BLaER1 (cell line): ENCODE data around the gene JKAMP.

ENCODE experiments used
- H3K27ac ChIP-seq: shearing (Covaris generic); formaldehyde crosslinking; 2 replicates; pipeline ENCODE4 v1.8.1; 2022
- H3K27me3 ChIP-seq: shearing (Covaris generic); formaldehyde crosslinking; 2 replicates; pipeline ENCODE4 v1.8.1; 2022
- H3K36me3 ChIP-seq: shearing (Covaris generic); formaldehyde crosslinking; 2 replicates; pipeline ENCODE4 v1.8.1; 2022
- H3K4me1 ChIP-seq: shearing (Covaris generic); formaldehyde crosslinking; 2 replicates; pipeline ENCODE4 v1.8.1; 2022
- H3K4me2 ChIP-seq: shearing (Covaris generic); formaldehyde crosslinking; 2 replicates; pipeline ENCODE4 v1.8.1; 2022
- H3K4me3 ChIP-seq: shearing (Covaris generic); formaldehyde crosslinking; 2 replicates; pipeline ENCODE4 v1.8.1; 2022
- H3K9ac ChIP-seq: shearing (Covaris generic); formaldehyde crosslinking; 2 replicates; pipeline ENCODE4 v1.8.1; 2022
- H3K9me3 ChIP-seq: shearing (Covaris generic); formaldehyde crosslinking; 2 replicates; pipeline ENCODE4 v1.8.1; 2022
- H4K20me1 ChIP-seq: shearing (Covaris generic); formaldehyde crosslinking; 2 replicates; pipeline ENCODE4 v1.8.1; 2022
- Cebpa-rat ChIP-seq: shearing (Covaris generic); IDR thresholded peaks from 2 replicates; pipeline ENCODE4 v1.8.1; 2022

The JKAMP gene

DNA sequence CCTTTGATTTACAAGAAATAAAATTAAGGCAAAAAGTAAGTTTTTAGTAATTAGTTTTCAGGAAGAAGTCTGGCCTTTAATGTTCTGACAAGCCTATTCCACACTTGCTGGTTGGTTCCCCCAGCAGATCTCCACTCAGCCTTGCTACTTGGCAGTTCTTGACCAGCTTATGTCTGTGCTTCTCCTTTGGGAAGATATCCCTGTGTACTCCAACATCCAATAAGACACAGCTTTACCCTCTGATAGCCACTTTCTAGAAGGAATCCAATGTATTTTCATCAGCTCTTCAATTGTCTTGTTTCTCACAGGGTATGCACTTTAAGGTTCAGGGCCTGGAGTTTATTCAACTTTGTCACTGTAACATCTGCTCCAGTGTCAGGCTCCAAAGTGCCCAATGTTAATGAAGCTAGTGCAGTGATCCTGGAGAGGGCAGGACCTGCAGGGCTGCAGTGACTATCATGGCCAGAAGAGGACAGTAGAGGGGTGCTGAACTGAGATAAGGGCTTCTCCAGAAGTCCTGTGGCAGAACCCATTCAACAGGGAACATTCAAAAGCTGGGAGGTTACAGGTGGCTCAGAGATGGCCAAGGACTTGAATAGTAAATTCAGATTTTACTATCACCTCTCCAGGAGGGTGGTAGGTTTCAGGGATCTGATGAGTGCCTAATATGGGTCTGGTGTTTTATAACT, 22.9 kb downstream of the JKAMP start:
- no peaks in the 10 kb centered on the region for H4K20me1 ChIP-seq
- H3K9ac ChIP-seq = no peak overlapping the region
- no peak for TF ChIP-seq Cebpa-rat
- no peaks in the 10 kb centered on the region for H3K9me3 ChIP-seq
- H3K4me1 ChIP-seq = 0 out of 2 replicates have a peak, but pooled peaks cover 4% of the 10 kb centered on the region
- H3K27me3 ChIP-seq = no peaks in the 10 kb centered on the region
- H3K4me3 ChIP-seq = no peak overlapping the region
- H3K36me3 ChIP-seq = peaks cover 16% of the 10 kb centered on the region
- no peak overlapping the region for H3K27ac ChIP-seq
- no peak overlapping the region for H3K4me2 ChIP-seq

- Histone ChIP-seq H4K20me1 (no peaks in the 10 kb centered on the region), H3K4me3 (no peak overlapping the region), H3K9me3 (no peaks in the 10 kb centered on the region), H3K4me1 (0 out of 2 replicates have a peak, but pooled peaks cover 4% of the 10 kb centered on the region), H3K27ac (no peak overlapping the region), H3K4me2 (no peak overlapping the region), H3K27me3 (no peaks in the 10 kb centered on the region), H3K9ac (no peak overlapping the region), H3K36me3 (peaks cover 15% of the 10 kb centered on the region)
- no peak for TF ChIP-seq Cebpa-rat
These were observed 23.4 kb downstream of the JKAMP start for GRCh38 chr14:59507752-59508103.

- no peaks in the 10 kb centered on the region for H4K20me1 ChIP-seq
- TF ChIP-seq Cebpa-rat = no peak
- no peak overlapping the region for H3K4me3 ChIP-seq
- H3K27me3 ChIP-seq = no peaks in the 10 kb centered on the region
- peaks cover 2% of the 10 kb centered on the region for H3K36me3 ChIP-seq
- no peak overlapping the region for H3K4me2 ChIP-seq
- H3K4me1 ChIP-seq = 0 out of 2 replicates have a peak, but pooled peaks cover 4% of the 10 kb centered on the region
- no peak overlapping the region for H3K27ac ChIP-seq
- H3K9ac ChIP-seq = no peak overlapping the region
- no peaks in the 10 kb centered on the region for H3K9me3 ChIP-seq
These were observed 24.8 kb downstream of the JKAMP start for GRCh38 chr14:59509101-59509500.

DNA sequence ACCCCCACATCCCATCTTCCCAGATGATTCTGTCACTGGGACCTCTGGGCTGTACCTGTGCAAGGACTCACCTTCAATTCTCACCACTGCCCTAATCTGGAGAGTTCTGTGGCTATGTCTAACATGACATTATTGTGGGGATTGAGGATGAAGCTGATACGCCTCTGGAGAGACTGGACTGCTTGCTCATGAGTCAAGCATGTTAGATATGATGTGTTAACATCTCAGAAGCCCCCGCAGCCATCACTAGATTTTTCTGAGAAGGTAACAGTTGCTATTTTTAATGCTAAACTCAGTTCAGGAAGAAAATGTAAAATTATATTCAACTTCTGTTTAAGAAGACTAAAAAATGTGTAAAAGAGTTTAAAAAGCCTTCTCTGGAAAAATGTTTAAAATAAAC, 25.7 kb downstream of the JKAMP start:
- no peak overlapping the region for H3K4me3 ChIP-seq
- H3K27me3 ChIP-seq = no peaks in the 10 kb centered on the region
- no peak for TF ChIP-seq Cebpa-rat
- no peak overlapping the region for H3K27ac ChIP-seq
- H3K9ac ChIP-seq = no peak overlapping the region
- H3K36me3 ChIP-seq = no peaks in the 10 kb centered on the region
- no peaks in the 10 kb centered on the region for H3K9me3 ChIP-seq
- H4K20me1 ChIP-seq = no peaks in the 10 kb centered on the region
- H3K4me1 ChIP-seq = no peaks in the 10 kb centered on the region
- no peak overlapping the region for H3K4me2 ChIP-seq

GRCh38 chr14:59510966-59511365, 26.6 kb downstream of the JKAMP start:
- no peaks in the 10 kb centered on the region for H3K9me3 ChIP-seq
- H4K20me1 ChIP-seq = no peaks in the 10 kb centered on the region
- no peak overlapping the region for H3K27ac ChIP-seq
- H3K27me3 ChIP-seq = no peaks in the 10 kb centered on the region
- H3K4me3 ChIP-seq = no peak overlapping the region
- no peaks in the 10 kb centered on the region for H3K4me1 ChIP-seq
- TF ChIP-seq Cebpa-rat = no peak
- H3K9ac ChIP-seq = no peak overlapping the region
- H3K4me2 ChIP-seq = no peak overlapping the region
- H3K36me3 ChIP-seq = no peaks in the 10 kb centered on the region

- H3K4me2 ChIP-seq = no peak overlapping the region
- H3K36me3 ChIP-seq = no peaks in the 10 kb centered on the region
- H4K20me1 ChIP-seq = no peaks in the 10 kb centered on the region
- H3K27ac ChIP-seq = no peak overlapping the region
- TF ChIP-seq Cebpa-rat = no peak
- no peaks in the 10 kb centered on the region for H3K4me1 ChIP-seq
- H3K9me3 ChIP-seq = no peaks in the 10 kb centered on the region
- no peaks in the 10 kb centered on the region for H3K27me3 ChIP-seq
- H3K9ac ChIP-seq = no peak overlapping the region
- no peak overlapping the region for H3K4me3 ChIP-seq
These were observed 27.7 kb downstream of the JKAMP start for GRCh38 chr14:59511916-59512575.

- H4K20me1 ChIP-seq = no peaks in the 10 kb centered on the region
- no peak for TF ChIP-seq Cebpa-rat
- no peaks in the 10 kb centered on the region for H3K4me1 ChIP-seq
- H3K27me3 ChIP-seq = no peaks in the 10 kb centered on the region
- no peak overlapping the region for H3K27ac ChIP-seq
- H3K4me2 ChIP-seq = no peak overlapping the region
- H3K9ac ChIP-seq = no peak overlapping the region
- no peaks in the 10 kb centered on the region for H3K9me3 ChIP-seq
- no peak overlapping the region for H3K4me3 ChIP-seq
- no peaks in the 10 kb centered on the region for H3K36me3 ChIP-seq
These were observed 35.9 kb downstream of the JKAMP start for GRCh38 chr14:59520224-59520623.

DNA sequence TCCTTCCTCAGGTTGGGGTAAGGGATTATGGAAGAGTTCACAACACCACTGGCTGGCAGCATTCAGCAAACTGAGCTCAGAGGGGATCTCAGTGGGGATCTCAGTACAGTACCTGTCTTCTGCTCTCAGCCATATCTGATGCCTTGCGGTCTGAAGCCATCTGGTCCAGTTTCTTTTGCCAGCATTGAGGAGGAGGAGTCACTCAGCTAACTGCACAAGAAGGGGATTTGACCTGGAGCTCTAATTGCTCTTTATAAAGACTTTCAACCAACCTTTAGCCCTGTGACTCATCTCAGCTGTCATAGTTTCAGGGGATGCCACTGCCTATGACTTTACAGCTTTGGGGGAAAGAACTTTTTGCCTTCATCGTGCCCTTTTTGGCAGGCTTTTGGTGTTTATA, 44.9 kb downstream of the JKAMP start:
- no peak overlapping the region for H3K27ac ChIP-seq
- no peak overlapping the region for H3K4me3 ChIP-seq
- no peak overlapping the region for H3K4me2 ChIP-seq
- H3K9me3 ChIP-seq = peaks cover 9% of the 10 kb centered on the region
- H3K9ac ChIP-seq = no peak overlapping the region
- no peak for TF ChIP-seq Cebpa-rat
- no peaks in the 10 kb centered on the region for H3K36me3 ChIP-seq
- no peaks in the 10 kb centered on the region for H3K4me1 ChIP-seq
- no peaks in the 10 kb centered on the region for H3K27me3 ChIP-seq
- no peaks in the 10 kb centered on the region for H4K20me1 ChIP-seq

DNA sequence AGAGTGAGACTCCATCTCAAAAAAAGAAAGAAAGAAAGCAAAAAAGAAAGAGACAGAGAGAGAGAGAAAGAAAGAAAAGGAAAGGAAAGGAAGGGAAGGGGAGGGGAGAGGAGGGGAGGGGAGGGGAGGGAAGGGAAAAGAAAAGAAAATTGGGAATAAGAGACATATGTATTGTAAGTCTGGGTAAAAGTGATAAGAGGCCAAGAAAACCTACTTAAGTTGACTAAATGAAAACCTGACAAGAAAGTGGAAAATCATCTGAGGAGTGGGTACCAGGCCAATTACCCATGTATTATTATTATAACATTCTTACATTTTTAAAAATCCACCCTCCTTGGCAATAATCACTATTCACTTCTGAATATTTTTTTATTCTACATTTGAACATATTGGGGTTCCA, 46.0 kb downstream of the JKAMP start:
- no peaks in the 10 kb centered on the region for H3K4me1 ChIP-seq

DNA sequence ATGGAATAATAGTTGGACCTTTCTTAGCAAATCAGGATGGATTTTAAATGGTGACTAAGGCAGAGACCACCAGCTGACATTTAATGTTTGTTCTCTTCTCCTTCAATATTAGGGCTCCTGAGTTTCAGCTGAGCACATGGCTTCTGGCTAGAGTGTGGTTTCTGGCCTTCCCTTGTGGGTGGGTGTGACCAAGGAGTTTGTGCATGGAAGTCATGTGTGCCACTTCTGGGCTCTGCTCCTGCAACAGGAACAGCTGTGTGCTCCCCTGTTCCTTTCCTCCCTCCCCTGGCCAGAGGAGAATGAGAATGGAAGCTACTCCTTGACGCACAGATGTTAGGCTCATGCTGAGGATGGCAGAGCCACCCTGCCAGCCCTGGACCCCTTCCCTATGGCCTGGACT, 48.1 kb downstream of the JKAMP start:
- Histone ChIP-seq H3K4me3 (no peak overlapping the region), H3K27me3 (no peaks in the 10 kb centered on the region), H4K20me1 (no peaks in the 10 kb centered on the region), H3K27ac (no peak overlapping the region), H3K4me2 (no peak overlapping the region), H3K9ac (no peak overlapping the region), H3K4me1 (no peaks in the 10 kb centered on the region), H3K9me3 (peaks cover 9% of the 10 kb centered on the region), H3K36me3 (no peaks in the 10 kb centered on the region)
- no peak for TF ChIP-seq Cebpa-rat

More for the DNA sequence above, 46.0 kb downstream of the JKAMP start:
- Histone ChIP-seq H3K4me3 (no peak overlapping the region), H3K9ac (no peak overlapping the region), H4K20me1 (no peaks in the 10 kb centered on the region), H3K4me2 (no peak overlapping the region), H3K36me3 (no peaks in the 10 kb centered on the region), H3K27ac (no peak overlapping the region), H3K9me3 (peaks cover 9% of the 10 kb centered on the region), H3K27me3 (no peaks in the 10 kb centered on the region)
- no peak for TF ChIP-seq Cebpa-rat
